ENCODE measurements around the gene CHST11.
"Not testable (repeated sequence)": the region's sequence is repeated elsewhere in the genome, so short reads cannot be mapped to it uniquely, and the experiment has no call there.

CHST11 gene

GRCh38 chr12:104546575-104546974 lies 89.8 kb downstream of the CHST11 start:
- Histone ChIP-seq H3K4me3 (ENCODE audit: low read length in 2 of 2) (no peak overlapping the region), H3K27me3 (ENCODE audit: control insufficient read depth in 1 of 2, insufficient read depth in 2 of 2, low read length in 2 of 2) (no peaks in the 10 kb centered on the region), H3K27ac (ENCODE audit: low read length) (no peak overlapping the region), H3K4me1 (ENCODE audit: control insufficient read depth, insufficient read depth, low read length) (peaks cover 2% of the 10 kb centered on the region), H3K36me3 (ENCODE audit: control insufficient read depth in 2 of 2, insufficient read depth in 2 of 2, low read length in 2 of 2) (no peaks in the 10 kb centered on the region), H3K9me3 (ENCODE audit: control insufficient read depth in 2 of 2, low read length in 2 of 2) (no peaks in the 10 kb centered on the region), H3K9ac (ENCODE audit: low read length in 2 of 2) (no peak overlapping the region)

- Histone ChIP-seq H3K9ac (ENCODE audit: low read length in 2 of 2) (no peak overlapping the region), H3K27me3 (ENCODE audit: control insufficient read depth in 1 of 2, insufficient read depth in 2 of 2, low read length in 2 of 2) (no peaks in the 10 kb centered on the region), H3K27ac (ENCODE audit: low read length) (no peak overlapping the region), H3K9me3 (ENCODE audit: control insufficient read depth in 2 of 2, low read length in 2 of 2) (no peaks in the 10 kb centered on the region), H3K4me1 (ENCODE audit: control insufficient read depth, insufficient read depth, low read length) (peaks cover 2% of the 10 kb centered on the region), H3K4me3 (ENCODE audit: low read length in 2 of 2) (no peak overlapping the region), H3K36me3 (ENCODE audit: control insufficient read depth in 2 of 2, insufficient read depth in 2 of 2, low read length in 2 of 2) (no peaks in the 10 kb centered on the region)
Observed at GRCh38 chr12:104547235-104547634, 90.5 kb downstream of the CHST11 start.

- H3K4me3 ChIP-seq (ENCODE audit: low read length in 2 of 2): no peak overlapping the region
- no peaks in the 10 kb centered on the region for H3K27me3 ChIP-seq (ENCODE audit: control insufficient read depth in 1 of 2, insufficient read depth in 2 of 2, low read length in 2 of 2)
- no peak overlapping the region for H3K9ac ChIP-seq (ENCODE audit: low read length in 2 of 2)
- H3K4me1 ChIP-seq (ENCODE audit: control insufficient read depth, insufficient read depth, low read length): no peaks in the 10 kb centered on the region
- no peaks in the 10 kb centered on the region for H3K36me3 ChIP-seq (ENCODE audit: control insufficient read depth in 2 of 2, insufficient read depth in 2 of 2, low read length in 2 of 2)
- no peak overlapping the region for H3K27ac ChIP-seq (ENCODE audit: low read length)
- peaks cover 0 to 6% of the 10 kb centered on the region in 2 donors for H3K9me3 ChIP-seq (ENCODE audit: control insufficient read depth in 2 of 2, low read length in 2 of 2)
Observed at GRCh38 chr12:104549815-104550480, 93.2 kb downstream of the CHST11 start.

- H3K4me1 ChIP-seq (ENCODE audit: control insufficient read depth, insufficient read depth, low read length): peaks cover 9% of the 10 kb centered on the region
- no peak overlapping the region for H3K9ac ChIP-seq (ENCODE audit: low read length in 2 of 2)
- H3K36me3 ChIP-seq (ENCODE audit: control insufficient read depth in 2 of 2, insufficient read depth in 2 of 2, low read length in 2 of 2): no peaks in the 10 kb centered on the region
- H3K9me3 ChIP-seq (ENCODE audit: control insufficient read depth in 2 of 2, low read length in 2 of 2): peaks cover 0 to 6% of the 10 kb centered on the region in 2 donors
- no peak overlapping the region for H3K4me3 ChIP-seq (ENCODE audit: low read length in 2 of 2)
- H3K27me3 ChIP-seq (ENCODE audit: control insufficient read depth in 1 of 2, insufficient read depth in 2 of 2, low read length in 2 of 2): no peaks in the 10 kb centered on the region
- H3K27ac ChIP-seq (ENCODE audit: low read length): no peak overlapping the region
Observed at GRCh38 chr12:104551313-104551931, 94.7 kb downstream of the CHST11 start.

GRCh38 chr12:104553421-104553820 lies 96.7 kb downstream of the CHST11 start:
- no peak overlapping the region for H3K27ac ChIP-seq (ENCODE audit: low read length)
- no peaks in the 10 kb centered on the region for H3K27me3 ChIP-seq (ENCODE audit: control insufficient read depth in 1 of 2, insufficient read depth in 2 of 2, low read length in 2 of 2)
- H3K4me3 ChIP-seq (ENCODE audit: low read length in 2 of 2): no peak overlapping the region
- H3K36me3 ChIP-seq (ENCODE audit: control insufficient read depth in 2 of 2, insufficient read depth in 2 of 2, low read length in 2 of 2): no peaks in the 10 kb centered on the region
- H3K9me3 ChIP-seq (ENCODE audit: control insufficient read depth in 2 of 2, low read length in 2 of 2): peaks cover 0 to 6% of the 10 kb centered on the region in 2 donors
- peaks cover 9% of the 10 kb centered on the region for H3K4me1 ChIP-seq (ENCODE audit: control insufficient read depth, insufficient read depth, low read length)
- H3K9ac ChIP-seq (ENCODE audit: low read length in 2 of 2): no peak overlapping the region

- Histone ChIP-seq H3K27ac (ENCODE audit: low read length) (no peak overlapping the region), H3K9ac (ENCODE audit: low read length in 2 of 2) (no peak overlapping the region), H3K9me3 (ENCODE audit: control insufficient read depth in 2 of 2, low read length in 2 of 2) (peaks cover 0 to 6% of the 10 kb centered on the region in 2 donors), H3K4me3 (ENCODE audit: low read length in 2 of 2) (no peak overlapping the region), H3K36me3 (ENCODE audit: control insufficient read depth in 2 of 2, insufficient read depth in 2 of 2, low read length in 2 of 2) (no peaks in the 10 kb centered on the region), H3K27me3 (ENCODE audit: control insufficient read depth in 1 of 2, insufficient read depth in 2 of 2, low read length in 2 of 2) (no peaks in the 10 kb centered on the region), H3K4me1 (ENCODE audit: control insufficient read depth, insufficient read depth, low read length) (peaks cover 9% of the 10 kb centered on the region)
Observed at GRCh38 chr12:104555648-104556047, 98.9 kb downstream of the CHST11 start.

- H3K27ac ChIP-seq (ENCODE audit: low read length): no peak overlapping the region
- H3K27me3 ChIP-seq (ENCODE audit: control insufficient read depth in 1 of 2, insufficient read depth in 2 of 2, low read length in 2 of 2): no peaks in the 10 kb centered on the region
- H3K36me3 ChIP-seq (ENCODE audit: control insufficient read depth in 2 of 2, insufficient read depth in 2 of 2, low read length in 2 of 2): no peaks in the 10 kb centered on the region
- H3K4me1 ChIP-seq (ENCODE audit: control insufficient read depth, insufficient read depth, low read length): peaks cover 9% of the 10 kb centered on the region
- H3K9me3 ChIP-seq (ENCODE audit: control insufficient read depth in 2 of 2, low read length in 2 of 2): peaks cover 0 to 6% of the 10 kb centered on the region in 2 donors
- no peak overlapping the region for H3K9ac ChIP-seq (ENCODE audit: low read length in 2 of 2)
- H3K4me3 ChIP-seq (ENCODE audit: low read length in 2 of 2): no peak overlapping the region
Observed at GRCh38 chr12:104557488-104558195, 100.9 kb downstream of the CHST11 start.

GRCh38 chr12:104560881-104561280 lies 104.1 kb downstream of the CHST11 start:
- H3K27ac ChIP-seq (ENCODE audit: low read length): no peak overlapping the region
- H3K9me3 ChIP-seq (ENCODE audit: control insufficient read depth in 2 of 2, low read length in 2 of 2): no peaks in the 10 kb centered on the region
- H3K9ac ChIP-seq (ENCODE audit: low read length in 2 of 2): no peak overlapping the region
- no peaks in the 10 kb centered on the region for H3K27me3 ChIP-seq (ENCODE audit: control insufficient read depth in 1 of 2, insufficient read depth in 2 of 2, low read length in 2 of 2)
- peaks cover 9% of the 10 kb centered on the region for H3K4me1 ChIP-seq (ENCODE audit: control insufficient read depth, insufficient read depth, low read length)
- H3K4me3 ChIP-seq (ENCODE audit: low read length in 2 of 2): no peak overlapping the region
- H3K36me3 ChIP-seq (ENCODE audit: control insufficient read depth in 2 of 2, insufficient read depth in 2 of 2, low read length in 2 of 2): no peaks in the 10 kb centered on the region

- H3K4me1 ChIP-seq (ENCODE audit: control insufficient read depth, insufficient read depth, low read length): peaks cover 7% of the 10 kb centered on the region
- no peak overlapping the region for H3K4me3 ChIP-seq (ENCODE audit: low read length in 2 of 2)
- no peaks in the 10 kb centered on the region for H3K27me3 ChIP-seq (ENCODE audit: control insufficient read depth in 1 of 2, insufficient read depth in 2 of 2, low read length in 2 of 2)
- H3K36me3 ChIP-seq (ENCODE audit: control insufficient read depth in 2 of 2, insufficient read depth in 2 of 2, low read length in 2 of 2): no peaks in the 10 kb centered on the region
- no peaks in the 10 kb centered on the region for H3K9me3 ChIP-seq (ENCODE audit: control insufficient read depth in 2 of 2, low read length in 2 of 2)
- H3K9ac ChIP-seq (ENCODE audit: low read length in 2 of 2): no peak overlapping the region
- no peak overlapping the region for H3K27ac ChIP-seq (ENCODE audit: low read length)
Observed at GRCh38 chr12:104562763-104563162, 106.0 kb downstream of the CHST11 start.

- H3K27ac ChIP-seq (ENCODE audit: low read length): not testable (repeated sequence)
Observed at GRCh38 chr12:104564662-104565061, 107.9 kb downstream of the CHST11 start.

More at GRCh38 chr12:104564662-104565061, 107.9 kb downstream of the CHST11 start:
- H3K9me3 ChIP-seq (ENCODE audit: control insufficient read depth in 2 of 2, low read length in 2 of 2); H3K4me3 ChIP-seq (ENCODE audit: low read length in 2 of 2); H3K27me3 ChIP-seq (ENCODE audit: control insufficient read depth in 1 of 2, insufficient read depth in 2 of 2, low read length in 2 of 2); H3K9ac ChIP-seq (ENCODE audit: low read length in 2 of 2); H3K4me1 ChIP-seq (ENCODE audit: control insufficient read depth, insufficient read depth, low read length); H3K36me3 ChIP-seq (ENCODE audit: control insufficient read depth in 2 of 2, insufficient read depth in 2 of 2, low read length in 2 of 2): not testable (repeated sequence)

Measured in stomach smooth muscle (tissue), 2 donors.